ENCODE data around the gene GCN1.

The GCN1 gene

DNA sequence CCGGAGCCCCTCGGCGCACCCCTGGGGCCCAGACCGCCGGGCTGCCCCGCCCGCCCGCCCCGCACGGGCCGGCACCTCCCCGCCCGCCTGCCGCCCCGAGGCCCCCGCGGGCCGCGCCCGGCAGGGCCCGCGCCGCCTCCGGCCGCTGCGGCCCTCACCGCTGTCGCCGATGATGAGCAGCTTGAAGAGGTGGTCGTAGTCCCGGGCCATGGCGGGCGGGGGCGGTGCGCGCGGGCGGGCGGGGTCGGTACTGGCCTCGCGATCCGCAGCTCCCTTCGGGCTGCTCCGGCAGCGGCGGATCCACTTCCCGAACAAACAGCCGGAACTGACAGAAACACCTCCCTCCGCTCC lies 78.1 kb downstream of the GCN1 start, which contains the start of gene RAB35:
RAB35 (minus strand) TSS at position 313 of the 351 bp plus-strand sequence; CDS start at position 210, 103 bp downstream.
- no peak for DNase-seq

DNA sequence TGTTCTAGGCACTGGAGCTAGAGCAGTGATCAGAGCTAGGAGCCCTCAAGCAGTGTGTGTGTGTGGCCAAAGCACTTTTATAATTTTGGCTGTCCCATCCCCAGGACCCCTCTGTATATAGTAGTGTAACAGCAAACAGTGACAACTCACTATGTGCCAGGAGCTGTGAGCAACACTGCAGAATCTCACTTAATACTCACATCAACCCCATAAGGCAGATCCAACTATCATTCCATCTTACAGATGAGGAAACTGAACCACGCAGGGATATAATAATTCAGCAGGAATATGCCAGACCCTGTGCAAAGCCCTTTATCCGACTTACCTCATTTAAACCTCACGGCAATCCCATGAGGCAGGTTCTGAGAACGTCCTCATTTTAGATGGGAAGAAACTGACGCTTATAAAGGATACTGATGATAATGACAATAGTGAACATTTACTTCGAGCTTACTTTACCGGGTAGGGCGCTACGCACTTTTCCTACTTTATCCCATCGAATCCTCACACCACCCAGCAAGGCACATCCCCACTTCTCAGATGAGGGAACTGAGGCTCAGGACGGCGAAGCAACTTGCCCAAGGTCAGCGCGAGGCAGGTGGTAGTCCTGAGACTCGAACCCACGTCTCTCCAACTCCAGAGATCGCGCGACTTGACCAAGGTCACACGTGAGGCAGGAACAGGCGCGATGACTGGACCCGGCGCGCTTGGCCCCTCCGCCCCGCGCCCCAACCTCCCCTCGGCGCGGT lies 78.6 kb downstream of the GCN1 start:
- DNase-seq, result no peak

GRCh38 chr12:120115066-120115465 lies 79.4 kb downstream of the GCN1 start:
- DNase-seq, result no peak

GRCh38 chr12:120110550-120111501 lies 83.7 kb downstream of the GCN1 start:
- no peak for DNase-seq

- no peak for DNase-seq
Measured at GRCh38 chr12:120109570-120110267, 84.8 kb downstream of the GCN1 start.

DNA sequence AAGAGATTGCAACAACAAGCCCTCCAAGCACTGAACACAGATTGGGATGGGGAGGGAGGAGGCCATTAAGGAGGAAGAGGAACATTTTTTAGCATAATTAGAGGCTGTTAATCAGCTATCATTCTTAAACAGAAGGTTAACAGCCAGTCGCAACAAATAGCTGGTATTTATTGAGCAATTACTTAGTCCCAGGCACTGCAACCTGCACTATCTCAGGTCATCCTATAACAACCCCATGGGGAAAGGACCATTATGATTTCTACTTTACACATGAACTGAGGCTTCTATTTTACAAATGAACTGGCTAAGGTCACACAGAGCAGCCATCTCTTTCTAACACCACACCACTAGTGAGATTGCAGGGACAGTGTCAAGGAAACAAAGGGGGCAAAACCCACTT lies 88.4 kb downstream of the GCN1 start:
- DNase-seq, result no peak

DNA sequence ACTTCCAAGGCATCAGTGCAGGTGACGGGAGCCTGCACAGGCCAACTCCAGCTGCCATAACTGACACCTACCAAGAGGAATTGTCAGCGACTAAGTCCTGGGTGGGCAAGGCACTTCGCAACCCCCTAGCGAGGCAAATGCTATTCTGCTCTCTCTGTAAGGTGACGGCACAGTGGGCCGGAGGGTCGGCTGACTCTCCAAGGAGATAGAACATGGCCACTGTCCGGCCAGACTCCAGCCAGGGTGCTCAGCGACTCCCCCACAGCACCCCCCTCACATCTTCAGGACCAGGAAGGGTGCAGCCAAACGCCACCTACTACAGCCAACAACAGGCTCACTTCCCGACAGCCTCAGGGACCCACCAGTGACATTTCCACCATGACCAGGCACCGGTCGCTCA lies 91.1 kb downstream of the GCN1 start:
- DNase-seq, result no peak

- DNase-seq, result no peak
Measured at GRCh38 chr12:120103044-120103338, 91.5 kb downstream of the GCN1 start.

DNA sequence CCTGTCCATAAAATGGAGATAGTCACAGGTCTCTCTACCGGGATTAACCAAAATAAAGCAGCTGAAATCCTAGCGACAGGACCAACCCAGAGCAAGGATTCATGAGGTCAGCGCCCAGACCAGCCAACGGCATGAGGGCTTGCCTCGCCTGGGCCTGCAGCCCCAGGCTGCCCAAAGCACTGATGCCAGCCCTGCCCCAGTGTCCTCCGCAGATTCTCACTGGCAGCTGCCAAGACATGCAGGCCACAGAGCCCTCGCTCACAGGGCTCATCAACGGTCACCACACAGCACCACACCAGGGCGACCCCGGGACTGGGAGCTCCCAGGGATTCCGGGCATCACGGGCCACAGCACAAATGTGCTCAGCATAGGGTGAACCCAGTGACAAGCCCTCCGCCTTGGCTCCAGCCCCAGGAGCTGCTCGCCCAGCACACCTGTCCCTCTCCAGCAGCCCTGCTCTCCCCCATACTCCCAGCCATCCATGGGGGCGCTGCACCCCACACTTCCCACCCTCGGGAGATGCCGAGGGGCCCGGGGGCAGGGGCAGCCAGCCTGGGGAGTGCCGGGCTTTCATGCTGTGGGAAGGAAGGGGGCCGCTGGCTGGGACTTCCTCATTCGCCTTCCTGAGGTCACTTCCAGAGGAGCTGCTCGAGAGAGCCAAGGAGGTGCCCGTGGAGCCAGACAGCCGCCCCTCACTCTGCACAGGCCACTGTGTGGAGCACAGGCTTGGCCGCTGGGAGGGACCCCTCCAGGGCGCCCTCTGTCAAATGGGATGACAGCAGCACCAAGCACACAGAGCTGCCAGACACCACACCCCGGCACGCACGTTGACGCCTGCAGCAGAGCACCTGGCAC lies 92.1 kb downstream of the GCN1 start:
- DNase-seq, result no peak

DNA sequence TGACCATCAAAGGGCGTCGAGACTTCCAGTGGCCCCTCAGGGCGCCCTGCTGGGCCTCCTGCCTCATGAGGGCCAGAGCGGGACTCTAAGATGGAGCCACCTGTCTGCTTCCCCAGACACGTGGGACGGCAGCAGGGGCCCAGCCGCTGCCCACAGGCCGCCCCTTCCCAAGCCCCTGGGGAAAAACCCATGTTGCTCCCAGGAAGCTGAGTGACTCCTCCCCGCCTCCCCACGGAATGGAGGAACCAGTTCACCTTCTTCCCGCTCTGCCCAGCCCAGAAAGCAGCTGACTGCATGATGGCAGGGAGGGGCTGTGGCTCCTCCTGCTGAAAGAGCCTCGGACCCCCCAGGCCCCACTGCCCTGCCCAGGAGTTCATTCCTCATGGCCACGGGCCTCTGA lies 92.9 kb downstream of the GCN1 start:
- no peak for DNase-seq

DNA sequence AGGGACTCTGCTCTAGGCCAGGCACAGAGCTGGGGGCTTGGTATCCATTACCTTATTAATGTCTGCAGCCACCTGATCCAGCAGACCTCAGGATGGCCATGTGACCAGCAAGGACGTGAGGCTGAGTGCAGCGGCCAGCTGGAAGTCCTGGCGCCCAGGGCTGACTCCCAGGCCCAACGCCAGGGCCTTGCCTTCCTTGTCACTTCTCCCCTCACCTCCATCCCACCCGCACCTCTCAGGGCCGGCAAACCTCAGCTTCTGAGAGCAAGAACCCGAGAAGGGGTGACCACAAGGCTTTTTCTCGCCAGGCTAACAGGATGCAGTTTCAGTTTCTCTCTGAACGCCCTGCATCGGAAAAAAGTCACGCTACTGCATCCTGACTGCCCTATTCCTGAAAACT lies 93.3 kb downstream of the GCN1 start:
- no peak for DNase-seq

- DNase-seq, result no peak
Measured at GRCh38 chr12:120100630-120101029, 93.9 kb downstream of the GCN1 start.

GRCh38 chr12:120099738-120100137 lies 94.8 kb downstream of the GCN1 start:
- no peak for DNase-seq

GRCh38 chr12:120098756-120099470 lies 95.6 kb downstream of the GCN1 start:
- DNase-seq, result no peak

DNA sequence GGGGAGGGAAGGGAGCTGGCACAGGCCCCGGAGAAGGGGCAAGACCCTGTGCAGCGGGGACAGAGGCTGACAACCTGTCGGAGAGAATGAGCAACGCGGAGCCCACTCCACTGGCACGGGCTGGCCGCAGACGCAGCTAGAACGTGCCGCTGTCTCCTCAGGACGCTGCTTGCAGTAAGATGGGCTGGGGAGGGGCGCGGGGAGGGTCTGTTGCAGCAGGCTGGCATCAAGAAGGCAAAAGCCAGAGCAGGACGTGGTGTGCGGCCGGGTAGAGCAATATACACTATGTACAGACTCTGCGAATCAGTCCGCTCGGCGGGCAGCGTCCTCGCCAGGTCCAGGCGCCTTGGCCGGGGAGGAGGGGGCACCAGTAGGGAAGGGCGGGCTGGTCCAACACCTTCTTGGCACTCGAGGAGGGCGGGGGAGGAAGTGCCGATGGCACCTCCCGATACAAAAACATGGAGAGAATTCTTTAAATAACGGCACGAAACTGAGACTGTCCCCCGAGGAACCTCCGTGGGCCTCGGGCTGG lies 97.8 kb downstream of the GCN1 start:
- DNase-seq, result no peak

- DNase-seq, result no peak
Measured at GRCh38 chr12:120095736-120096135, 98.8 kb downstream of the GCN1 start.

- no peak for DNase-seq
Measured at GRCh38 chr12:120095331-120095730, 99.2 kb downstream of the GCN1 start.

GRCh38 chr12:120094485-120094884 lies 100.0 kb downstream of the GCN1 start:
- DNase-seq, result no peak

DNA sequence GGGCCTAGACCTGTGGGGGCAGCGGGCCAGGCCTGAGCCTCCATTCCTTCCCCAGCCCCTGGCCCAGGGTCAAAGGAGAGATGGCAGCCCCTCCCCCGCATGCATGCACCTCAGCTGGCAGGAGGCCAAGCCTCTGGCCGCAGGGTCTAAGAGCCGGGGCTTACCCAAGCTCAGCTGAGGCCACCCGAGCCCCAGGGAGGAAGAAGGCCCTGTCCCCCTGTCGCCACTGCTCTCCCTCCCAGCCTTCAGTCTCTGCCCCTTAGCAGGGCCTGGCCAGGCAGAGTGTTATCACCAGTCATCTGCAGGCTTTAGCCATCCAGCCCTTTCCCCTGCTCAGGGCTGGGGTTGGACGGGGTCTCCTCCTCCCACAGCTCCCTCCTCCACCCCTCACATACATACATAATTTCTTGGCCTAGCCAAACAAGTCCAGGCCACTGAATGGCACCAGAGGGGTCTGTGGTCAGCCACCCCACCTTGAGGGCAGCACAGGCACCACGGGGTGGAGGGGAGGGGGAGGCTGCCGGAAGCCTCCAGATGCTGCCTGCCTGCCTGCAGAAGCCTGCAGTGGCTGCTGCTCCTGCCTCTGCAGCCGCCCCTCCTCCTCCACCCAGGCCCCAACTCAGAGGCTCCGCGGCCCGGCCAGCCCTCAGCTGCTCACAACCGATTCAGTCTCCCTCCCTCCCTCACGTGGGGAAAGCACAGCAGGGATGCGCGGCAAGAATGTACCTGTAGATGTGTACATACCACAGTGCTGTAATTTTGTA lies 100.7 kb downstream of the GCN1 start:
- no peak for DNase-seq

DNA sequence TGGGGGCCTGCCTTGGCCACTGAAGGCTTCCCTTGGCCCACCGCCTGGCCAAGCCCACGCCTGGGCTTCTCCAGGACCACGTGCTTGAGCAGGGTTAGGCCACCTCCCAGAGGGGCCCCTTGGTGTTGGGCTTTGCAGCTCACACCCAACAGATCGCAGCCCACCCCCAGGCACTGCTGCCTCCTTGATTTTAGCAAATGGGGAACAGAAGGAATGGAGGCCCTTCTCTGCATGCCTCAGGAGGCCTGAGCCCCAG lies 101.3 kb downstream of the GCN1 start:
- no peak for DNase-seq
